ENCODE results near the gene VPS9D1.

Gene VPS9D1

GRCh38 chr16:89742948-89743347 is 22.2 kb upstream of the VPS9D1 start:
- H3K36me3 ChIP-seq (ENCODE audit: control insufficient read depth, insufficient read depth, low read length), result peaks cover 16% of the 10 kb centered on the region

DNA sequence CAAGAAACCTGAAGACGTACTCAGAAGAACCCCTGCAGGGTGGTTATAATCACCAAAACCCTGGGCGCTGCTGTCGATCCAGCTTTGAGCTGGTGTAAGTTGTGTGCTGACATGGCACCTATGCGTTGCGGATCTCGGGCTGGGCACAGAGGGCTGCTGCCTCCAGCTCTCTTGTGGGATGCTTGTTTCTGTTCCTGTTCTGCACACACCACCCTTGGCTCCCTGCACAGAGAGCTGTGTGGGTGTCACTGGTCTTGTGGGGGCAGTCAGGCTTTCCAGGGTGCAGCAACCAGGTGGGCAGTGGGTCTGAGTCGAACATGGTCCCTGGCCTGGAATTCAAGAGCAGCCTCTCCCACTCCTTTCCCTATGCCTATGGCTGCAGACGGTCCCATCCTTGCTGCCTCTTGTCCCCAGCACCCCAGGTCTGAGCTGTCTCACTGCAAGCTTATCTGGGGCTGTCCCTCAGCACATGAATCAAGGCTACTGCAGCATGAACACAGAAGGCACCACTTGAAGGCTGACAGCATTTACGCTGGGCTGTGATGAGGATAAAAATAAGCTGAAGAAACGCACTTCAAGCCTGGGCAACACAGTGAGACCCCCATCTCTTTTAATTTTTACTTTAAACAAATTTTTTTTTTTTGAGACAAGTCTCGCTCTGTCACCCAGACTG is 20.8 kb upstream of the VPS9D1 start:
- H3K27me3 ChIP-seq (ENCODE audit: control insufficient read depth, insufficient read depth, low read length), result no peaks in the 10 kb centered on the region
- peaks cover 22% of the 10 kb centered on the region for H3K36me3 ChIP-seq (ENCODE audit: control insufficient read depth, insufficient read depth, low read length)
- H3K4me1 ChIP-seq (ENCODE audit: control insufficient read depth, insufficient read depth, low read length), result no peaks in the 10 kb centered on the region
- H3K4me3 ChIP-seq (ENCODE audit: low read length), result no peak overlapping the region
- H3K9me3 ChIP-seq (ENCODE audit: control insufficient read depth, low read length), result no peaks in the 10 kb centered on the region
- H3K9ac ChIP-seq (ENCODE audit: low read length), result no peak overlapping the region

More at GRCh38 chr16:89742948-89743347, 22.2 kb upstream of the VPS9D1 start:
- Histone ChIP-seq H3K4me3 (ENCODE audit: low read length) (no peak overlapping the region), H3K9ac (ENCODE audit: low read length) (no peak overlapping the region), H3K4me1 (ENCODE audit: control insufficient read depth, insufficient read depth, low read length) (no peaks in the 10 kb centered on the region), H3K27me3 (ENCODE audit: control insufficient read depth, insufficient read depth, low read length) (no peaks in the 10 kb centered on the region), H3K9me3 (ENCODE audit: control insufficient read depth, low read length) (no peaks in the 10 kb centered on the region)

DNA sequence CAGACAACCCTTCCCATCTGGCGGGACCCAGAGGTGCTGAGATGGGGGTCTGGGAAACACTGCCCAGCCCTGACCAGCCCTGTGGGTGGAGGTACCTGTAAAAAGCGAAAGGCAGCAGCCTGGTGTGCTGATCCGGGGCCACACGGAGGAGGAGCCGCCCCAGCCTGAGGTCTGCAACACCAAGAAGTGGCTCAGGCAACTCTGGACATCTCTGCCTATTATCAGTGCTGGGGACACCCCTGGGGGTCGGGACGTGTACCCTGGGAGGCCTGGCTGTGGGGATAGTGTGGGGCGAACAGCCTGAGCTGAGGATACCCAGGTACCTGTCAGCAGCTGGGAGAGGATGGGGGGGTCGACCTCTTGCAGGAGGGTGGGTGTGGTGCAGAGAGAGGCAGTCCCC is 18.7 kb upstream of the VPS9D1 start:
- Histone ChIP-seq H3K9ac (ENCODE audit: low read length) (no peak overlapping the region), H3K36me3 (ENCODE audit: control insufficient read depth, insufficient read depth, low read length) (peaks cover 22% of the 10 kb centered on the region), H3K4me1 (ENCODE audit: control insufficient read depth, insufficient read depth, low read length) (no peaks in the 10 kb centered on the region), H3K27me3 (ENCODE audit: control insufficient read depth, insufficient read depth, low read length) (no peaks in the 10 kb centered on the region), H3K9me3 (ENCODE audit: control insufficient read depth, low read length) (no peaks in the 10 kb centered on the region), H3K4me3 (ENCODE audit: low read length) (no peak overlapping the region)

- H3K36me3 ChIP-seq (ENCODE audit: control insufficient read depth, insufficient read depth, low read length), result peaks cover 24% of the 10 kb centered on the region
Observed at GRCh38 chr16:89738538-89739317, 18.0 kb upstream of the VPS9D1 start.

DNA sequence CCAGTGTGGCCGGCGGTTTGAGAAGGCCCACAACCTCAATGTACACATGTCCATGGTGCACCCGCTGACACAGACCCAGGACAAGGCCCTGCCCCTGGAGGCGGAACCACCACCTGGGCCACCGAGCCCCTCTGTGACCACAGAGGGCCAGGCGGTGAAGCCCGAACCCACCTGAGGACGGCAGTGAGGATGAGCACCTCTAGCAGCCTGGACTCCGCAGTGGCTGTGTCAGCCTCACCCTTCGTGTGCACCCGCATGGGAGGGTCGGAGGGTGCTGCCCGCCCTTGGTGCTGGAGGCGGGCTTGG is 17.3 kb upstream of the VPS9D1 start:
- Histone ChIP-seq H3K9me3 (ENCODE audit: control insufficient read depth, low read length) (no peaks in the 10 kb centered on the region), H3K4me3 (ENCODE audit: low read length) (no peak overlapping the region), H3K27me3 (ENCODE audit: control insufficient read depth, insufficient read depth, low read length) (no peaks in the 10 kb centered on the region), H3K36me3 (ENCODE audit: control insufficient read depth, insufficient read depth, low read length) (peaks cover 29% of the 10 kb centered on the region), H3K4me1 (ENCODE audit: control insufficient read depth, insufficient read depth, low read length) (no peaks in the 10 kb centered on the region), H3K9ac (ENCODE audit: low read length) (no peak overlapping the region)

More at GRCh38 chr16:89738538-89739317, 18.0 kb upstream of the VPS9D1 start:
- H3K4me1 ChIP-seq (ENCODE audit: control insufficient read depth, insufficient read depth, low read length), result no peaks in the 10 kb centered on the region
- no peaks in the 10 kb centered on the region for H3K27me3 ChIP-seq (ENCODE audit: control insufficient read depth, insufficient read depth, low read length)
- no peak overlapping the region for H3K4me3 ChIP-seq (ENCODE audit: low read length)
- H3K9ac ChIP-seq (ENCODE audit: low read length), result no peak overlapping the region
- H3K9me3 ChIP-seq (ENCODE audit: control insufficient read depth, low read length), result no peaks in the 10 kb centered on the region

- Histone ChIP-seq H3K9ac (ENCODE audit: low read length) (no peak overlapping the region), H3K9me3 (ENCODE audit: control insufficient read depth, low read length) (no peaks in the 10 kb centered on the region), H3K27me3 (ENCODE audit: control insufficient read depth, insufficient read depth, low read length) (no peaks in the 10 kb centered on the region), H3K36me3 (ENCODE audit: control insufficient read depth, insufficient read depth, low read length) (peaks cover 29% of the 10 kb centered on the region), H3K4me3 (ENCODE audit: low read length) (no peak overlapping the region), H3K4me1 (ENCODE audit: control insufficient read depth, insufficient read depth, low read length) (no peaks in the 10 kb centered on the region)
Observed at GRCh38 chr16:89737341-89738071, 16.8 kb upstream of the VPS9D1 start.

DNA sequence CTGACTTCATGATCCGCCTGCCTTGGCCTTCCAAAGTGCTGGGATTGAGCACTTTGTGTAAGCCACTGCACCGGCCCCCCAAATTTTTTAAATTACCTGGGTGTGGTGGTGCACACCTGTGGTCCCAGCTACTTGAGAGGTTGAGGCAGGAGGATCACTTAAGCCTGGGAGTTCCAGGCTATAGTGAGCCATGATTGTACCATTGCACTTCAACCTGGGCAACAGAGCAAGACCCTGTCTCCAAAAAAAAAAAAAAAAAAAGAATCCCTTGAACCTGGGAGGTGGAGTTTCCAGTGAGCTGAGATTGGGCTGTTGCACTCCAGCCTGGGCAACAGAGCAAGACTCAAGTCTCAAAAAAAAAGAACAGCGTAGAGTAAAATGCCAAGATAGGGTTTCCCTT is 15.9 kb upstream of the VPS9D1 start:
- H3K4me3 ChIP-seq (ENCODE audit: low read length), result no peak overlapping the region
- H3K9ac ChIP-seq (ENCODE audit: low read length), result no peak overlapping the region
- H3K4me1 ChIP-seq (ENCODE audit: control insufficient read depth, insufficient read depth, low read length), result no peaks in the 10 kb centered on the region
- H3K27me3 ChIP-seq (ENCODE audit: control insufficient read depth, insufficient read depth, low read length), result no peaks in the 10 kb centered on the region
- H3K36me3 ChIP-seq (ENCODE audit: control insufficient read depth, insufficient read depth, low read length), result peaks cover 29% of the 10 kb centered on the region
- no peaks in the 10 kb centered on the region for H3K9me3 ChIP-seq (ENCODE audit: control insufficient read depth, low read length)

DNA sequence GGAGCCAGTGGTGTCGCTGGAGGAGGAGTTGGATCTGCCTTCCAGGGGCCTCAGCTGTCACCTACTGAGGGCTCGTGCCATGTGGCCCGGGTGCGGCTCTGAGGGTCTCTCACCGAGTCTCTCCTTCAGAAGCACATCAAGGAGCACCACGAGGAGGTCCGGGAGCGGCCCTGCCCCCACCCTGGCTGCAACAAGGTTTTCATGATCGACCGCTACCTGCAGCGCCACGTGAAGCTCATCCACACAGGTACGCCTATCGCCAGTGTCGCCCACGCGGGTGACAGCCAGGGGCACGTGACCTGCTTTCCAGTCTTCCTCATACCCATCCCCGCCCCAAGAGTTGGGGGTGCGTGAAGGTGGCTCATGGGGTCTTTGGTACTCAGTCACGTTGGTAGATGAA is 13.1 kb upstream of the VPS9D1 start:
- H3K9me3 ChIP-seq (ENCODE audit: control insufficient read depth, low read length), result no peaks in the 10 kb centered on the region
- H3K27me3 ChIP-seq (ENCODE audit: control insufficient read depth, insufficient read depth, low read length), result no peaks in the 10 kb centered on the region
- no peak overlapping the region for H3K9ac ChIP-seq (ENCODE audit: low read length)
- no peak overlapping the region for H3K4me3 ChIP-seq (ENCODE audit: low read length)
- no peaks in the 10 kb centered on the region for H3K4me1 ChIP-seq (ENCODE audit: control insufficient read depth, insufficient read depth, low read length)
- H3K36me3 ChIP-seq (ENCODE audit: control insufficient read depth, insufficient read depth, low read length), result peaks cover 33% of the 10 kb centered on the region

DNA sequence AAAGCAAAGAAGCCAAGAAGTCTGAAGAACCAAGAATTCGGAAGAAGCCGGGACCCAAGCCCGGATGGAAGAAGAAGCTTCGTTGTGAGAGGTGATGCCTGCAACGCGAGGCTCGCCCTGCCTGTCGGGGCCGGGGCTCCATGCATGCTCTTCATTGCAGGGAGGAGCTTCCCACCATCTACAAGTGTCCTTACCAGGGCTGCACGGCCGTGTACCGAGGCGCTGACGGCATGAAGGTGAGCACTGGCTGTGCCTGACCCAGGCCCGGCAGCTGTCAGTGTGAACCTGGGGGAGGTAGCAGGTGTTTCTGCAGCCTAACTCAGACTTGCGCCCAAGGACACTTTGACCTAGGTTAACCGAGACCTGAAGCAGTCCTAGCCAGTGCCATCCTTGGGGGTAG is 12.6 kb upstream of the VPS9D1 start:
- Histone ChIP-seq H3K9me3 (ENCODE audit: control insufficient read depth, low read length) (no peaks in the 10 kb centered on the region), H3K4me1 (ENCODE audit: control insufficient read depth, insufficient read depth, low read length) (no peaks in the 10 kb centered on the region), H3K9ac (ENCODE audit: low read length) (no peak overlapping the region), H3K27me3 (ENCODE audit: control insufficient read depth, insufficient read depth, low read length) (no peaks in the 10 kb centered on the region), H3K36me3 (ENCODE audit: control insufficient read depth, insufficient read depth, low read length) (peaks cover 29% of the 10 kb centered on the region), H3K4me3 (ENCODE audit: low read length) (no peak overlapping the region)

DNA sequence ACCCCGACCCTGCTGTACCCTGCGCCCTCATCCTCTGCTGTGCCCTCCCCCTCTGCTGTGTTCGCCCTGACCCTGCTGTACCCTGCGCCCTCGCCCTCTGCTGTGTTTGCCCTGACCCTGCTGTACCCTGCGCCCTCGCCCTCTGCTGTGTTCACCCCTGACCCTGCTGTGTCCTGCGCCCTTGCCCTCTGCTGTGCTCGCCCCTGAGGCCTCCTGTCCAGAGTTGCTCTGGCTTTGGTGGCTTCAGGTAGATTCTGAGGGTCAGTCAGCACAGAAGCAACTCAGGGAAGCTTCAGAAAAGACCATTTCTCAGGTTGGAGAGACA is 12.2 kb upstream of the VPS9D1 start:
- no peak overlapping the region for H3K4me3 ChIP-seq (ENCODE audit: low read length)
- H3K9ac ChIP-seq (ENCODE audit: low read length), result no peak overlapping the region
- no peaks in the 10 kb centered on the region for H3K27me3 ChIP-seq (ENCODE audit: control insufficient read depth, insufficient read depth, low read length)
- peaks cover 24% of the 10 kb centered on the region for H3K36me3 ChIP-seq (ENCODE audit: control insufficient read depth, insufficient read depth, low read length)
- no peaks in the 10 kb centered on the region for H3K4me1 ChIP-seq (ENCODE audit: control insufficient read depth, insufficient read depth, low read length)
- no peaks in the 10 kb centered on the region for H3K9me3 ChIP-seq (ENCODE audit: control insufficient read depth, low read length)

GRCh38 chr16:89732142-89732917 is 11.6 kb upstream of the VPS9D1 start:
- Histone ChIP-seq H3K27me3 (ENCODE audit: control insufficient read depth, insufficient read depth, low read length) (no peaks in the 10 kb centered on the region), H3K9me3 (ENCODE audit: control insufficient read depth, low read length) (no peaks in the 10 kb centered on the region), H3K4me3 (ENCODE audit: low read length) (no peak overlapping the region), H3K36me3 (ENCODE audit: control insufficient read depth, insufficient read depth, low read length) (peaks cover 23% of the 10 kb centered on the region), H3K4me1 (ENCODE audit: control insufficient read depth, insufficient read depth, low read length) (no peaks in the 10 kb centered on the region), H3K9ac (ENCODE audit: low read length) (no peak overlapping the region)

All from mucosa of stomach (tissue), 1 donor.